ENCODE results near the gene UBE2L3.

GRCh38 chr22:21636629-21637218 is 69.2 kb downstream of the UBE2L3 start:
- TF ChIP-seq EP300 (IDR thresholded peaks at IDR 0.05) (no peak), CTCF (IDR thresholded peaks at IDR 0.05) (no peak)

All from sigmoid colon (tissue), 4 donors.